C1 segment of cervical spinal cord (tissue), 14 donors: ENCODE results near the gene MMP14.
"Not testable (repeated sequence)": the region's sequence is repeated elsewhere in the genome, so short reads cannot be mapped to it uniquely, and the experiment has no call there.

Experiments
- DNase-seq, 14 donors: peaks; one replicate each; lab custom pipeline; 2025; lab: John Stamatoyannopoulos, UW

Gene MMP14

DNA sequence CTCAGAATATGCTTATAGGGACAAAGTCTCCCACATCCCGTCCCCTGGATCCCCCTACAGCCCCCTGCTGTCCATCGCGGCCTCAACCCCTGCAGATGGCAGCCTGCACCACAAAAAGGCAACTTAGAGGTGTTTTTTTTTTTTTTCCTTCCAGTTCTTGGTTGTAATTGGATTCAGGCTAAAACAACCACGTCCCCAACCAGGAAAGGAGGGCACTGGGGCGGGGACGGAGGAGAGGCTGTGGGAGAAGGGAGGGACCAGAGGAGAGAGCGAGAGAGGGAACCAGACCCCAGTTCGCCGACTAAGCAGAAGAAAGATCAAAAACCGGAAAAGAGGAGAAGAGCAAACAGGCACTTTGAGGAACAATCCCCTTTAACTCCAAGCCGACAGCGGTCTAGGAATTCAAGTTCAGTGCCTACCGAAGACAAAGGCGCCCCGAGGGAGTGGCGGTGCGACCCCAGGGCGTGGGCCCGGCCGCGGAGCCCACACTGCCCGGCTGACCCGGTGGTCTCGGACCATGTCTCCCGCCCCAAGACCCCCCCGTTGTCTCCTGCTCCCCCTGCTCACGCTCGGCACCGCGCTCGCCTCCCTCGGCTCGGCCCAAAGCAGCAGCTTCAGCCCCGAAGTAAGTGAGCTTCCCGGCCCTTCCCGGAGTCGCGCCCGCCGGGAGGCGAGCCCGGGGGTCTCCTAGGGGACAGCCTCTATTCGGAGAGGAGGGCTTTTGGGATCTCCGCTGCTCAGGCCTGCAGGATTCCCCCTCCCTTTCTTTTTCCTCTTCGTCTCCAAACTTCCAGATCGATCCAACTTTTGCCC lies at the start of gene MMP14:
Gene MMP14 (plus strand): TSS at position 285 of the 813 bp plus-strand sequence. CDS start 233 bp downstream, at position 518.
- DNase-seq = peak in 7 of 14 donors; percentile 11 to 49 (median 32)

GRCh38 chr14:22786685-22787084 lies 49.7 kb upstream of the MMP14 start:
- DNase-seq = no peak

DNA sequence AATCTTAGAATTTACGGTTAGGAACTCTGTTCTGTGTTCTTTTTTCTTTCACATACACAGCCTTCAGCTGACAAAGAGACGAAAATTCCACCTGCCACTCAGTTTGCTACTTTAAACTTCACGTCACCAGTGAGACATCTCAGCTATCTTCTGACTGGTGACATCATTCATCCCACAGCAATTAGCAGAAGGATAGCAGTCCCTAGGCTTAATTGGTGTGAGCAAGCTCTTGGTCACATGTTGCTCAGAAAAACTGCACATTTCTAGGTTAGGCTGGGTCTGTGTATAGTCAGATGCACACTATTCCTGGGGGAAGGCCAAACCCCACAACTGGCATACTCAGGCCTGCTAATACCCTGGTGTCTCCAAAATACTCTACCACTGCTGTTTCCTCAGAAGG lies 45.1 kb upstream of the MMP14 start:
- no peak for DNase-seq

DNA sequence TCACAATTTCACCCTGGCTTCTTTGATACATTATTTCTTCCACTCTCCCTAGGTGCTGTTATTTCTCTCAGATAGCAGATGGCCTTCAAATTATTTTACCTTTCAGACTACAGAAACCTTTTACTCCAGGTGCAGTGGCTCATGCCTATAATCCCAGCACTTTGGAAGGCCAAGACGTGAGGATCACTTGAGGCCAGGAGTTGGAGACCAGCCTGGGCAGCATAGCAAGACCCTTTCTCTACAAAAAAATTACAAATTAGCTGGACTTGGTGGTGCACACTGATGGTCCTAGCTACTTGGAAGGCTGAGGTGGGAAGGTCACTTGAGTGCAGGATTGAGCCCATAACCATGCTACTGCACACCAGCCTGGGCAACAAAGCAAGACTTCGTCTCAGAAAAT lies 44.2 kb upstream of the MMP14 start:
- DNase-seq = no peak

GRCh38 chr14:22793550-22793949 lies 42.8 kb upstream of the MMP14 start:
- not testable (repeated sequence) for DNase-seq

DNA sequence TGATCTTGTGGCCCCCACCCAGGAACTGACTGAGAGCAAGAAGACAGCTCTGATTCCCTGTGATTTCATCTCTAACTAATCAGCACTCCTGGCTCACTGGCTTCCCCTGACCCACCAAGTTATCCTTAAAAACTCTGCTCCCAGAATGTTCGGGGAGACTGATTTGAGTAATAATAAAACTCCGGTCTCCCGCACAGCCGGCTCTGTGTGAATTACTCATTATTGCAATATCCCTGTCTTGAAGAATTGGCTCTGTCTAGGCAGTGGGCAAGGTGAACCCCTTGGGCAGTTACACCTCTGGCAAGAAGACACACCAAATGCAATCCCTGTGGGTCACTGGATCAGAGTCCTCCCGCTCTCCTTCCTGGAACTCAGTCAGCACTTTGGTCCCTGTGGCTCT lies 42.4 kb upstream of the MMP14 start:
- no peak for DNase-seq

GRCh38 chr14:22794551-22794951 lies 41.8 kb upstream of the MMP14 start:
- no peak for DNase-seq

GRCh38 chr14:22796087-22796707 lies 40.2 kb upstream of the MMP14 start:
- no peak for DNase-seq

DNA sequence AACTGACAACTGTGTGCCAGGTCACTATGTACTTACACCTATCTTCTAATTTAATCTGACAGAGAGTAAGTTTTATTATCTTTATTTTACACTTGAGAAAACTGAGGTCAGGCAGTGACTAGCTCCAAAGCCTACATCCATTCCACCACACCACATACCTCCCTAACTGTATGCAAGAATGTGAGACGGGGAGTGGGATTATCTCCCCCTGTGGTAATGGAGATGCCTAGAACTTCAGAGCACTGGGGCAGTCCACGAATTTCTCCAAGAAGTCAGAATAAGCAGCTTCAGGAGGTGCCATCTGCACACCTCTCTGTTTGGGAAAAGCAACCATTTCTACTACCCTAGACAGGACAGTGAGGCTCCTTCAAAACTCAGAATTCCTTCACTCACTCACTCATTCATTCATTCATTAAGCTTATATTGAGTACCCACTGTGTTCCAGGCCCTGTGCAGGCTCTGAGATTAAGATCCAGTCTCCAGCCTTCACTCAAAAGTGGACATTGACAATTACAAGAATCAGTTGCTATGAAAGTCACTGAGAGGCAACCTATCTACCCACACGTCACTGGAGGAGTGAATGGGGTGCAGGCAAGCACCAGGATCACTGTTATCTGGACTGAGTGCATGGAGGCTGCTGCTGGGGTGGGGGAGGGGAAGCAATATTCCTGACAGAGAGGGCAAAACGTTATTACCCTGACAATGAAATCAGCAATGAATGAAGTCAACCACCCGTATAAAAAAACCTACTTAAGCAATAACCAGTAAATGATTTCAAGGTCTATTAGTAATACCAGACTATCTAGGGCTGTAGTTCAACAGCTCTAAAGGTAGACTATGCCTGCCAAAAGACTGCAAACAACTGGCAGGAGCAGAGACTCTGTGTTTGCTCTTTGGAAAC lies 39.1 kb upstream of the MMP14 start:
- DNase-seq = no peak

DNA sequence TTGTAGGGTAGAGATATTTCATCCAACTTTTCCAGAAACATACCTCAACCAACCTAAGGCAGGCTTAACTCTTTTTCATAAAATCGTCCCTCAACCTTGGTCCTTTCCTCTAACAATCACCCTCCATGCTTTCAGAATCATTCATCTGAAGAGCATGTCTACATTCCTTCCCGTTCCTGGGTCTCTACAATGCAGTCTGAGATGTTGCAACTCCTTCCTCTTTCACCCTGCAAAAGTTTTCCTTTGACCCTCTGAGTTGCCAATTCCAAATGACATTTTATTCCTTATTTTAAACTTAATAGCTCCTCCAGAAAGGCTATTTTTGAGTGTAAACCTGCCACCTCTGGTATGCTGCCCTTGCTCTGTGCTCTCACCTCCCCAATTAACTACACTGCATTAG lies 37.9 kb upstream of the MMP14 start:
- no peak for DNase-seq

DNA sequence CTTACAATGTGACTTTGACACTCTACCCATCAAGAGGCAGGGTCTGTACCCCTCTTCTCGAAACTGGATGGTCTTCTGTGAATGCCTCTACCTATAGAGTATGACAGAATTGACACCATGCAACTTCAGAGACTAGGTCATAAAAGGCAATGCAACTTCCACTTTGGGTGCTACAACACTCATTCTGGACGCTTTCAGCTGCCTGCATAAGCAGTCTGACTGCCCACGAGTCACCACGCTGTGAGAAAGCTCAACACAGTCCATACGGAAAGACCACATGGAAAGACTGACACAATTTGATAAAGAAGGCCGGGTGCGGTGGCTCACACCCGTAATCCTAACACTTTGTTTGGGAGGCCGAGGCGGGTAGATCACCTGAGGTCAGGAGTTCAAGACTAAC lies 36.0 kb upstream of the MMP14 start:
- DNase-seq = no peak

DNA sequence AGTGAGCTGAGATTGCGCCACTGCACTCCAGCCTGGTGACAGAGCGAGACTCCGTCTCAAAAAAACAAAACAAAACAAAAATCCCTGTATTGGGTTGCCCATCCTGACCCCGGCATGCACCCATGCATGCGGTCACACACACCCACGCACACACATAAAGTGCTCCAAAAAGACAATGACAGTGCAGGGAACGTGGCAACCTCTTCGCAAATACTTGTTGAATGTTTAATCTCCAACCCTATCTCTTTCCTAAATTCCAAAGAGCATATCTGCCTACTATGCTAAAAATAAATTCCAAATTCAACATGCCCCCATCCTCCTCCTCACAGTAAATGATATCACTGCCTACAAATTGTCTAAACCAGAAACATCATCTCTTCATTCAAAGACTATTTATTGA lies 34.7 kb upstream of the MMP14 start:
- DNase-seq = no peak

DNA sequence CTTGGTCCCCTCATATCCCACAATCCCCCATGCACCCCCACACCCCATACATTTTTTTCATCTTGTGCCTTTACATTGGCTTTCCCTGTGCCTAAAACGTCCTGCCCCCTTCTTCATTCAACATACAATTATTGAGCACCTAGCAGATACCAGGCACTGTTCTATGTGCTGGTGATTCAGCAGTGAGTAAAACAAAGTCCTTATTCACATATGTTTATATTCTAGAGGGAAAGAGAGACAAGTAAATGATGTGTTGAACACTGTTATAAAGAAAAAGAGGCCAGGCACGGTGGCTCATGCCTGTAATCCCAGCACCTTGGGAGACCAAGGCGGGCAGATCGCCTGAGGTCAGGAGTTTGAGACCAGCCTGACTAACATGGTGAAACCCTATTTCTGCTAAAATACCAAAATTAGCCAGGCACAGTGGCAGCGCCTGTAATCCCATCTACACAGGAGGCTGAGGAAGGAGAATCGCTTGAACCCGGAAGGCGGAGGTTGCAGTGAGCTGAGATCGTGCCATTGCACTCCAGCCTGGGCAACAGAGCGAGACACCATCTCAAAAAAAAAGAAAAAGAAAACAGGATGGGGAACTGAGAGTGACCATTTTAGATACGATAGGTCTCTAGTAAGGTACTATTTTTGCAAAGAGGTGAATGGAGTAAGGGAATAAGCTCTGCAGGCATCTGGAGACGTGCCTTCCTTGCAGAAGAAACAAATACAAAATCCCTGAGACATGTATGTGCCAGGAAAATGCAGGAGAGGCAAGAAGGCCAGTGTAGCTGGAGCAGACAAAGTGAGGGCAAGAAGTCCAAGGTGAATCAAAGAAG lies 33.3 kb upstream of the MMP14 start:
- DNase-seq = no peak

DNA sequence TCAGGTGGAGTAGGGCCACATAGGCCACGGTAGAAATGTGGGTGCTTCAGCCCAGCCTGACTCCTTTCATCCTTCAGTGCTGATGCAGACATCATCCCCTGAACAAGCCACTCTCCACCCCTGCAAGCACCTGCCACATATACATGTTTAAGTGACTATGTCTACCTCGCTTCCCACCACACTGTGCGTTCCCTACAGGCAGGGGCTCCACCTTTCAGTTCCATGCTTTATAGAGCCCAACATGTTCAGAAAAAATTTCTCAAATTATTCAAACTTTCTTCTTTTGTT lies 32.8 kb upstream of the MMP14 start:
- DNase-seq = no peak

DNA sequence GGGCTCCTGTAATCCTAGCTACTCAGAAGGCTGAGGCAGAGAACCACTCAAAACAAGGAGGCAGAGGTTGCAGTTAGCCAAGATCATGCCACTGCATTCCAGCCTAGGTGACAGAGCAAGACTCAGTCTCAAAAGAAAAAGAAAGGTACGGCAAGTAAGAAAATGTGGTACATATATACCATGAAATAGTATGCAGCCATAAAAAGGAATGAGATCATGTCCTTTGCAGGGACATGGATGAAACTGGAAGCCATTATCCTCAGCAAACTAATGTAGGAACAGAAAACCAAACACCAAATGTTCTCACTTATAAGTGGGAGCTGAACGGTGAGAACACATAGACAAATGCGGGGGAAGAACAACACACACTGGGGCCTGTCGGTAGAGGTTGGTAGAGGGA lies 31.1 kb upstream of the MMP14 start:
- not testable (repeated sequence) for DNase-seq

- no peak for DNase-seq
Measured at GRCh38 chr14:22807432-22808087, 28.8 kb upstream of the MMP14 start.

- DNase-seq = no peak
Measured at GRCh38 chr14:22808388-22809209, 27.8 kb upstream of the MMP14 start.

DNA sequence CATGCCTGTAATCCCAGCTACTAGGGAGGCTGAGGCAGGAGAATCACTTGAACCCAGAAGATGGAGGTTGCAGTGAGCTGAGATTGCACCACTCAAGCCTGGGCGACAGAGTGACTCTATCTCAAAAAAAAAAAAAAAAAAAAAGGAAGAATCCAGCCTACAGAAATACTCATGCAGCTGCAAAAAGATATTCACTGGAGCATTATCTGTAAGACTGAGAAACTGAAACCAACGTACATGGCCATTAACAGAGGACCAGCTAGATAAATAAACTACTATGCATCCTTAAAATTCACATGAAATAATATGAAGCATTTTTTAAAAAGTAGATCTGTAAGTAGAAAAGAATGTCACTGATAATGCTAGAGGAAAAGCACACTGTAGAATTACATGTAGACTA lies 24.7 kb upstream of the MMP14 start:
- DNase-seq = no peak

GRCh38 chr14:22812744-22813143 lies 23.6 kb upstream of the MMP14 start:
- no peak for DNase-seq

GRCh38 chr14:22813145-22813544 lies 23.2 kb upstream of the MMP14 start:
- no peak for DNase-seq
